GM20431 (cell line): ENCODE data around the gene EPHA8.

ENCODE experiments used
- in situ Hi-C: fragments of 300-500 bp; cut with MseI, MboI; formaldehyde crosslinking; loops from one replicate; pipeline ENCODE4 v1.15.0; 2020; ENCODE audit warnings: low sequenced_read_pairs; ENCODE audit not compliant: unreplicated experiment

EPHA8 gene

GRCh38 chr1:22562584-22563583 lies at the start of gene EPHA8:
EPHA8 (plus strand) TSS chr1:22563489; CDS start chr1:22563636, 147 bp downstream.
- in situ Hi-C loops, result no loop called here

- in situ Hi-C loops, result no loop called here
Measured at GRCh38 chr1:22516906-22517571, 46.2 kb upstream of the EPHA8 start.

GRCh38 chr1:22517956-22518355 lies 45.3 kb upstream of the EPHA8 start:
- in situ Hi-C loops, result no loop called here

GRCh38 chr1:22518379-22518778 lies 44.9 kb upstream of the EPHA8 start:
- in situ Hi-C loops, result no loop called here

- in situ Hi-C loops, result no loop called here
Measured at GRCh38 chr1:22520871-22521270, 42.4 kb upstream of the EPHA8 start.

GRCh38 chr1:22521692-22522091 lies 41.6 kb upstream of the EPHA8 start:
- in situ Hi-C loops, result no loop called here

- in situ Hi-C loops, result no loop called here
Measured at GRCh38 chr1:22522221-22522743, 41.0 kb upstream of the EPHA8 start.

GRCh38 chr1:22524481-22524880 lies 38.8 kb upstream of the EPHA8 start:
- in situ Hi-C loops, result no loop called here

GRCh38 chr1:22525211-22525610 lies 38.1 kb upstream of the EPHA8 start:
- in situ Hi-C loops, result no loop called here

- in situ Hi-C loops, result no loop called here
Measured at GRCh38 chr1:22525646-22526045, 37.6 kb upstream of the EPHA8 start.

- in situ Hi-C loops, result no loop called here
Measured at GRCh38 chr1:22526098-22526497, 37.2 kb upstream of the EPHA8 start.

GRCh38 chr1:22526677-22527076 lies 36.6 kb upstream of the EPHA8 start:
- in situ Hi-C loops, result no loop called here

GRCh38 chr1:22527122-22527521 lies 36.2 kb upstream of the EPHA8 start:
- in situ Hi-C loops, result no loop called here

- in situ Hi-C loops, result no loop called here
Measured at GRCh38 chr1:22527555-22528296, 35.6 kb upstream of the EPHA8 start.

GRCh38 chr1:22528451-22528850 lies 34.8 kb upstream of the EPHA8 start:
- in situ Hi-C loops, result no loop called here

GRCh38 chr1:22529901-22530621 lies 33.2 kb upstream of the EPHA8 start:
- in situ Hi-C loops, result no loop called here

- in situ Hi-C loops, result no loop called here
Measured at GRCh38 chr1:22530715-22531114, 32.6 kb upstream of the EPHA8 start.

GRCh38 chr1:22531251-22531650 lies 32.0 kb upstream of the EPHA8 start:
- in situ Hi-C loops, result no loop called here

GRCh38 chr1:22533244-22533895 lies 29.9 kb upstream of the EPHA8 start:
- in situ Hi-C loops, result no loop called here
